ENCODE measurements around the gene CFAP47. TPM values are rescaled to one million over a fixed set of nuclear protein-coding genes. Genes with fewer than 3 reads are reported as not detected.

The CFAP47 gene
- total and polyA plus RNA-seq, 2 of the 4 experiments (the other 2 are of a cell fraction): not detected

- Histone ChIP-seq H3K36me3 (ENCODE audit: control insufficient read depth, insufficient read depth, low read length) (no peaks in the 10 kb centered on the region), H4K5ac (ENCODE audit: low read depth, low read length) (no peak overlapping the region), H3K23ac (ENCODE audit: low read depth, low read length) (no peak overlapping the region), H3K14ac (replicated peaks; ENCODE audit: low read depth, low read length) (no peak overlapping the region), H2BK5ac (ENCODE audit: low read depth, low read length, poor library complexity, severe bottlenecking) (no peak overlapping the region), H3K18ac (ENCODE audit: low read depth, low read length) (no peak overlapping the region), H2AK5ac (ENCODE audit: low read depth, low read length) (no peak overlapping the region), H3K79me1 (ENCODE audit: low read depth in 1 of 2, low read length in 2 of 2) (no peaks in the 10 kb centered on the region), H4K20me1 (ENCODE audit: insufficient read depth, low read length) (no peaks in the 10 kb centered on the region), H3K4me3 (ENCODE audit: insufficient read depth, low read depth, low read length) (no peak overlapping the region), H3K4ac (ENCODE audit: low read depth, low read length) (no peak overlapping the region), H3K9me1 (ENCODE audit: insufficient read depth, low read length) (no peaks in the 10 kb centered on the region), H3K4me2 (ENCODE audit: low read depth, low read length) (no peak overlapping the region), H3K4me1 (ENCODE audit: control insufficient read depth, insufficient read depth, low read length) (no peaks in the 10 kb centered on the region), H4K8ac (ENCODE audit: low read depth in 2 of 2, low read length in 2 of 2) (no peak overlapping the region), H2AFZ (replicated peaks; ENCODE audit: low read length, poor library complexity) (no peak overlapping the region), H3K9ac (ENCODE audit: low read depth, low read length) (no peak overlapping the region), H4K91ac (ENCODE audit: insufficient read depth, low read depth, low read length) (no peak overlapping the region), H2BK15ac (ENCODE audit: low read depth, low read length) (no peak overlapping the region), H3K27ac (ENCODE audit: insufficient read depth, low read length) (no peak overlapping the region), H3K56ac (ENCODE audit: extremely low read depth, insufficient read depth, low read length) (no peak overlapping the region), H3K9me3 (ENCODE audit: control insufficient read depth, insufficient read depth, low read length) (no peaks in the 10 kb centered on the region; the same call in 1 of the 2 replicates), H2BK20ac (ENCODE audit: low read depth, low read length) (no peak overlapping the region), H2BK120ac (ENCODE audit: low read depth, low read length) (no peak overlapping the region), H3K27me3 (ENCODE audit: control insufficient read depth, insufficient read depth, low read length) (no peaks in the 10 kb centered on the region), H2AK9ac (replicated peaks; ENCODE audit: low read depth, low read length, poor library complexity) (no peak overlapping the region)
- BruUV-seq (replicated peaks): no TSS peak
- ATAC-seq (ENCODE audit: low read depth) (no peak), DNase-seq (no peak)
- no CpG with 5 or more reads among the region's 1 CpG for WGBS, 2 experiments (ENCODE audit: extremely low coverage in 2 of 2, insufficient read length in 1 of 2)
- dilution Hi-C loops (cut with HindIII; ENCODE audit: low sequenced_read_pairs, unreplicated experiment) (no loop called here), intact Hi-C loops (cut with micrococcal nuclease) (no loop called here), in situ Hi-C loops (cut with MboI; ENCODE audit: low sequenced_read_pairs) (no loop called here)
- ChIA-PET CTCF (no interaction called here), POLR2A (ENCODE audit: unreplicated experiment) (no interaction called here)
- TF ChIP-seq MXI1 (IDR thresholded peaks at IDR 0.05; ENCODE audit: borderline replicate concordance, low read depth, low read length) (no peak), SMC3 (IDR thresholded peaks at IDR 0.05; ENCODE audit: low read depth, low read length) (no peak), BHLHE40 (IDR thresholded peaks at IDR 0.05; ENCODE audit: low read depth, low read length) (no peak), NFE2L2 (IDR thresholded peaks at IDR 0.05; ENCODE audit: low read depth, low read length) (no peak), POLR2A (IDR thresholded peaks at IDR 0.05; ENCODE audit: low read depth, low read length) (no peak), RAD21 (IDR thresholded peaks at IDR 0.05; ENCODE audit: low read length) (no peak), MAZ (IDR thresholded peaks at IDR 0.05; ENCODE audit: borderline replicate concordance, low read depth, low read length) (no peak), CEBPB (IDR thresholded peaks at IDR 0.05; ENCODE audit: low read depth, low read length) (no peak), FOS (IDR thresholded peaks at IDR 0.05; ENCODE audit: low read depth, low read length) (no peak), CHD1 (IDR thresholded peaks at IDR 0.05; ENCODE audit: low read depth, low read length) (no peak), RCOR1 (IDR thresholded peaks at IDR 0.05; ENCODE audit: insufficient replicate concordance, low read length) (no peak), MAFK (IDR thresholded peaks at IDR 0.05; ENCODE audit: low read depth, low read length) (no peak), RFX5 (IDR thresholded peaks at IDR 0.05; ENCODE audit: low read depth, low read length) (no peak)
- TF ChIP-seq, protein P1, sequence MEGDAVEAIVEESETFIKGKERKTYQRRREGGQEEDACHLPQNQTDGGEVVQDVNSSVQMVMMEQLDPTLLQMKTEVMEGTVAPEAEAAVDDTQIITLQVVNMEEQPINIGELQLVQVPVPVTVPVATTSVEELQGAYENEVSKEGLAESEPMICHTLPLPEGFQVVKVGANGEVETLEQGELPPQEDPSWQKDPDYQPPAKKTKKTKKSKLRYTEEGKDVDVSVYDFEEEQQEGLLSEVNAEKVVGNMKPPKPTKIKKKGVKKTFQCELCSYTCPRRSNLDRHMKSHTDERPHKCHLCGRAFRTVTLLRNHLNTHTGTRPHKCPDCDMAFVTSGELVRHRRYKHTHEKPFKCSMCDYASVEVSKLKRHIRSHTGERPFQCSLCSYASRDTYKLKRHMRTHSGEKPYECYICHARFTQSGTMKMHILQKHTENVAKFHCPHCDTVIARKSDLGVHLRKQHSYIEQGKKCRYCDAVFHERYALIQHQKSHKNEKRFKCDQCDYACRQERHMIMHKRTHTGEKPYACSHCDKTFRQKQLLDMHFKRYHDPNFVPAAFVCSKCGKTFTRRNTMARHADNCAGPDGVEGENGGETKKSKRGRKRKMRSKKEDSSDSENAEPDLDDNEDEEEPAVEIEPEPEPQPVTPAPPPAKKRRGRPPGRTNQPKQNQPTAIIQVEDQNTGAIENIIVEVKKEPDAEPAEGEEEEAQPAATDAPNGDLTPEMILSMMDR (conservative IDR thresholded peaks at IDR 0.05; ENCODE audit: low read depth, low read length): no peak
- TF ChIP-seq, protein P2, sequence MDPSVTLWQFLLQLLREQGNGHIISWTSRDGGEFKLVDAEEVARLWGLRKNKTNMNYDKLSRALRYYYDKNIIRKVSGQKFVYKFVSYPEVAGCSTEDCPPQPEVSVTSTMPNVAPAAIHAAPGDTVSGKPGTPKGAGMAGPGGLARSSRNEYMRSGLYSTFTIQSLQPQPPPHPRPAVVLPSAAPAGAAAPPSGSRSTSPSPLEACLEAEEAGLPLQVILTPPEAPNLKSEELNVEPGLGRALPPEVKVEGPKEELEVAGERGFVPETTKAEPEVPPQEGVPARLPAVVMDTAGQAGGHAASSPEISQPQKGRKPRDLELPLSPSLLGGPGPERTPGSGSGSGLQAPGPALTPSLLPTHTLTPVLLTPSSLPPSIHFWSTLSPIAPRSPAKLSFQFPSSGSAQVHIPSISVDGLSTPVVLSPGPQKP (IDR thresholded peaks at IDR 0.05; ENCODE audit: borderline replicate concordance, low read depth, low read length): no peak
- TF ChIP-seq, protein P3, sequence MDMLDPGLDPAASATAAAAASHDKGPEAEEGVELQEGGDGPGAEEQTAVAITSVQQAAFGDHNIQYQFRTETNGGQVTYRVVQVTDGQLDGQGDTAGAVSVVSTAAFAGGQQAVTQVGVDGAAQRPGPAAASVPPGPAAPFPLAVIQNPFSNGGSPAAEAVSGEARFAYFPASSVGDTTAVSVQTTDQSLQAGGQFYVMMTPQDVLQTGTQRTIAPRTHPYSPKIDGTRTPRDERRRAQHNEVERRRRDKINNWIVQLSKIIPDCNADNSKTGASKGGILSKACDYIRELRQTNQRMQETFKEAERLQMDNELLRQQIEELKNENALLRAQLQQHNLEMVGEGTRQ (IDR thresholded peaks at IDR 0.05; ENCODE audit: low read depth, low read length): no peak
Measured at GRCh38 chrX:36344301-36344700, 424.8 kb downstream of the CFAP47 start.

Data from IMR-90 (cell line).